GM18517 (cell line): ENCODE data around the gene MVK.

Experiments
- ATAC-seq: cut with Tn5 transposase; IDR thresholded peaks from one replicate; pipeline ENCODE4 v1.9.1; 2021; ENCODE audit warnings: mild to moderate bottlenecking, moderate library complexity; ENCODE audit not compliant: unreplicated experiment

The MVK gene

GRCh38 chr12:109626378-109627115, 53.0 kb downstream of the MVK start:
- ATAC-seq: no peak

- no peak for ATAC-seq
Measured at GRCh38 chr12:109627633-109628032, 54.0 kb downstream of the MVK start.

GRCh38 chr12:109630107-109630506, 56.5 kb downstream of the MVK start:
- ATAC-seq: no peak

- no peak for ATAC-seq
Measured at GRCh38 chr12:109630815-109631214, 57.2 kb downstream of the MVK start.

GRCh38 chr12:109631302-109631701, 57.7 kb downstream of the MVK start:
- no peak for ATAC-seq

- ATAC-seq: no peak
Measured at GRCh38 chr12:109631751-109632150, 58.2 kb downstream of the MVK start.

- no peak for ATAC-seq
Measured at GRCh38 chr12:109632342-109632741, 58.7 kb downstream of the MVK start.

GRCh38 chr12:109635717-109636116, 62.1 kb downstream of the MVK start:
- no peak for ATAC-seq

- ATAC-seq: no peak
Measured at GRCh38 chr12:109637348-109637747, 63.8 kb downstream of the MVK start.

- no peak for ATAC-seq
Measured at GRCh38 chr12:109637996-109638395, 64.4 kb downstream of the MVK start.

GRCh38 chr12:109638735-109639134, 65.1 kb downstream of the MVK start:
- ATAC-seq: no peak

- ATAC-seq: no peak
Measured at GRCh38 chr12:109639151-109639872, 65.7 kb downstream of the MVK start.

- ATAC-seq: no peak
Measured at GRCh38 chr12:109640961-109641360, 67.4 kb downstream of the MVK start.

GRCh38 chr12:109641422-109641821, 67.8 kb downstream of the MVK start:
- no peak for ATAC-seq

GRCh38 chr12:109642506-109643132, 69.0 kb downstream of the MVK start:
- no peak for ATAC-seq

- ATAC-seq: no peak
Measured at GRCh38 chr12:109645194-109645593, 71.6 kb downstream of the MVK start.

GRCh38 chr12:109645708-109646107, 72.1 kb downstream of the MVK start:
- ATAC-seq: no peak
